Stimulated activated naive CD8-positive, alpha-beta T cell treated with anti-CD3 and anti-CD28 coated beads, Interleukin-15, amount 100 ng/mL, for 72 hours (primary cell): ENCODE data around the gene LCLAT1.
"Not testable (repeated sequence)": the region's sequence is repeated elsewhere in the genome, so short reads cannot be mapped to it uniquely, and the experiment has no call there.

Source experiments
- ATAC-seq: fragments of 150-1000 bp; cut with Tn5 transposase; 2 replicates; pipeline ENCODE4 v1.10.0; 2021; ENCODE audit warnings: mild to moderate bottlenecking, moderate library complexity
- DNase-seq, 2 donors: peaks; one replicate each; pipeline ENCODE4 v3.0.0; 2021 to 2022
- H3K27ac Mint-ChIP-seq, 2 donors: one replicate each; pipeline ENCODE4 v1.8.0; 2022; ENCODE audit warnings: mild to moderate bottlenecking in 2 of 2, mixed read lengths in 2 of 2, moderate library complexity in 2 of 2
- H3K27me3 Mint-ChIP-seq: one replicate; pipeline ENCODE4 v1.8.0; 2022; ENCODE audit warnings: mixed read lengths
- H3K4me1 Mint-ChIP-seq: one replicate; pipeline ENCODE4 v1.8.0; 2022; ENCODE audit warnings: mild to moderate bottlenecking, mixed read lengths
- H3K4me3 Mint-ChIP-seq, 2 donors: one replicate each; pipeline ENCODE4 v1.8.0; 2022; ENCODE audit warnings: mild to moderate bottlenecking in 2 of 2, mixed read lengths in 2 of 2, moderate library complexity in 1 of 2
- H3K9me3 Mint-ChIP-seq, 2 donors: one replicate each; pipeline ENCODE4 v1.8.0; 2022; ENCODE audit warnings: mixed read lengths in 2 of 2

LCLAT1 gene

DNA sequence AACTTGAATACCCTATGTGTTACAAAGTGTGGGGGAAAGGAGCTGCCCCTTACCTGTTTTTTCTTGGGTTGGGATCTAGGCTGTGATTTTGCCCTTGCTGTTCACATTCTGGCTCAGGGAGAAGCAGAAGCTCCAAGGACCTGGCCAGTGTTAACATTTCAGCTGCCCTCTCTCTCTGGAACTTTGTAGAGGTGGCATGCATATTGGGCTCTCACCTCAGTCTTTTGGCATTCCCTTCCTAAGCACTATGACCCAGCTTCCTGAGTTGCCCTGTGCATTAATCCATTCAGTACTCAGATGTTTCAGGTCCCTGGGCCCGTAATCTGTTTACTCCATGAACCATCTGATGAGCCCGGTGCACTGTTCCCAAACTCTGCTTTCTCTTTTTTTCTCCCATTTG, 12.1 kb downstream of the LCLAT1 start:
- H3K27ac Mint-ChIP-seq: peak overlapping the region in 1 of 2 donors; percentile 22
- no peak for DNase-seq
- H3K4me3 Mint-ChIP-seq: no peak overlapping the region
- H3K9me3 Mint-ChIP-seq: no peaks in the 10 kb centered on the region
- H3K27me3 Mint-ChIP-seq: no peaks in the 10 kb centered on the region
- ATAC-seq: no peak
- H3K4me1 Mint-ChIP-seq: peaks cover 76% of the 10 kb centered on the region

DNA sequence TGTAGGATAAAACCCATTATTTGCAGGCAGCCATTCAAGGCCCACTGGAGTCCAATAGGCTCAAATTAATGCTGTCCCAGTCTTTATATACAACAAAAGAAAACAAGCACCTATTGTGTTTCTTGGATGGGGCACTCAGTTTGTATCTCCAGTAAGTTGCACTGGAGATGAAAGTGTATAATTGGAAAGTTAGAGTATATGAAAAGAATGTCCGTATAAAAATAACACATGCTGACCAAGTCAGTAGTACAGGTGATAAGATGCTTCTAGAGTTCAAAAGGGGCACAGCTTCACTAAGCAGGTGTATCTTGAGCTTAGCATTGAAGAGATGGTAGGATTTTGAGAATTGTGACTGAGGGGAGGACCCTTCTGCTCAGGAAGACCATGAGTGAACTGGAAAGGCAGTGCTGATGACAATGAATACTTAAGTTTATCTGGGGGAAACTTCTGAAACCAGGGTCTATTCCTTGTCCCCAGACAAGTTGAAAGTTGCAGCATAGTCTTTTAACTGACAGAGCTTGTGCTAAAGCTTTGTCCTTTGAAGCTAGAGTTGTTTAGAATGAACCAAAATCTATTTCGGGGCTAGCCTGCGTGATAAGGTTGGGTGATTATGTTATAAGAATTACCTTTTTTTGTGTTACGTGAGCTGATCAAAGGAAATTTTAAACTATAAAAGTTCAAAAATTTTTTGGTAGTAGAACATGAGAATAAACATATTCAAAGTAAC, 15.2 kb downstream of the LCLAT1 start:
- ATAC-seq (no peak), DNase-seq (no peak)
- Mint-ChIP-seq H3K27ac (no peak overlapping the region), H3K4me3 (no peak overlapping the region), H3K4me1 (peaks cover 66% of the 10 kb centered on the region), H3K9me3 (no peaks in the 10 kb centered on the region), H3K27me3 (no peaks in the 10 kb centered on the region)

DNA sequence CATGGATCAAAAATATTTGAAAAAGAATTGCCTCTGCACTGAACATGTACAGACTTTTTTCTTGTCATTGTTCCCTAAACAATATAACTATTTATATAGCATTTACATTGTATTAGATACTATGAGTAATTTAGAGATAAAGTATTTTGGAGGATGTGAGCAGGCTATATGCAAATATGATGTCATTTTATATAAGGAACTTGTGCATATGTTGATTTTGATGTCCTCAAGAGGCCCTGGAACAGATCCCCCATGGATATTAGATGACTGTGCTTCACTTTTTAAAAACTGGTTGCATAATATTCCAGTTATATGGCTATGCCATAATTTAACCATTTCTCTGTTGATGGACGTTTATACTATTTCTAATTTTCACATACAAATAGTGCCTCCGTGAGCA, 16.5 kb downstream of the LCLAT1 start:
- Mint-ChIP-seq H3K4me1 (peaks cover 54% of the 10 kb centered on the region), H3K27ac (no peak overlapping the region), H3K27me3 (no peaks in the 10 kb centered on the region), H3K9me3 (no peaks in the 10 kb centered on the region), H3K4me3 (no peak overlapping the region)
- no peak for ATAC-seq
- DNase-seq: no peak

DNA sequence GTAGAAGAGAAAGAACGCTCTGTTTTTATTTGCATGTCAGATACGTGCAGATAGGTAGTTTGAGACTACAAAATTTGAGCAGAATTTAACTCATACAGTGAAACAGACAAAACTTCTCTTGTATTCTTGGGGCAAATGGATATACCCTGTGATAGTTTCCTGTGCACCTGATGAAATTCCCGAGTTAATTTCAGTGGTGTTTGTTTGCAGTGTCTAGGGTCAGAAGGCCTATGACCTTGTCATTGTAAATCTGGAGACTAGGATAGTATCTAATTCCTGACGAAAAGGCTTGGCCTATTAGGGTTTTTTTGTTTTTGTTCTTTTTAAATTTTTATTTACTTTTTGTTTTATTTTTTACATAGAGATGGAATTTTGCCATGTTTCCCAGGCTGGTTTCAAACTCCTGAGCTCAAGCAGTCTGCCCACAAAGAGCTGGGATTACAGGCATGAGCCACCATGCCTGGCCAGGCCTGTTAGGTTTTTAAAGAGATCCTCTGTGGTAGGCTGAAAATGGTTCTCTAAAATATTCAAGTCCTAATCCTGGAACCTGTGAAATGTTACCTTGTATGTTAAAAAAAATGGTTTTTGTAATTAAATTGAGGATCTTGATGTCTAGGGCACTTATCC, 17.6 kb downstream of the LCLAT1 start:
- no peak for DNase-seq
- Mint-ChIP-seq H3K4me1 (peaks cover 54% of the 10 kb centered on the region), H3K4me3 (peak overlapping the region; percentile 63 to 70), H3K27ac (peak overlapping the region; percentile 36 to 91), H3K27me3 (no peaks in the 10 kb centered on the region), H3K9me3 (peaks cover 0 to 8% of the 10 kb centered on the region in 2 donors)
- no peak for ATAC-seq

DNA sequence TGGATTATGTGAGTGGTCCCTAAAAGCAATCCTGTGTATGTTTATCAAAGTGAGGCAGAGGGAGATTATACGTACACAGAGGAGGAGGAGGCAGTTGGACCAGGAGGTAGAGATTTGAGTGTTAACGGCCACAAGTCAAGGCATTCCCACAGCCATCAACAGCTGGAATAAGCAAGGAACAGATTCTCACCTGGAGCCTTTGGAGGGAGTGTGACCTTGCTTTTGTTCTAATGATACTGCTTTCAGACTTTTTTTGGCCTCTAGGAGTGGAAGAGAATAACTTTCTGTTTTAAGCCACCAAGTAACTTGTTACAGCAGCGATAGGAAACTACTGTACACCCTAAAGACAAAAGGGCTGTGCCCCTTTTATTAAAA, 18.1 kb downstream of the LCLAT1 start:
- Mint-ChIP-seq H3K9me3 (peaks cover 0 to 8% of the 10 kb centered on the region in 2 donors), H3K27ac (peak overlapping the region; percentile 36 to 91), H3K4me3 (peak overlapping the region; percentile 63 to 70), H3K4me1 (peaks cover 54% of the 10 kb centered on the region), H3K27me3 (no peaks in the 10 kb centered on the region)
- DNase-seq: no peak
- no peak for ATAC-seq

DNA sequence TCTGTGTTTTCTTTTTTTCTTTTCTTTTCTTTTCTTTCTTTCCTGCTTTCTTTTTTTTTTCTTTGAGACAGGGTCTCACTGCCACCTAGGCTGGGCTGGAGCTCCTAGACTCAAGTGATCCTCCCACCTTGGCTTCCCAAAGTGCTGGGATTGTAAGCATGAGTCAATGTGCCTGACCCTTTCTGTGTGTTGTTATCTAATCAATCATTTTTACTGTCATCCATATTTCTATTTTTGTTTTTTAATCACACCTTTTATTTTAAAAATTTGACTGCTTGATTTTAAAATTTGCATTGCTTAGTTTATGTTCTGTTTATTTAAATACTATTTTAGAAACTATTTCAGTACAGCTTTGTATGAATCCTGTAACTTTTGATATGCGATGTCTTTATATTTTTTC, 19.2 kb downstream of the LCLAT1 start:
- Mint-ChIP-seq H3K27me3 (no peaks in the 10 kb centered on the region), H3K4me3 (peak overlapping the region; percentile 61 to 62), H3K9me3 (peaks cover 0 to 8% of the 10 kb centered on the region in 2 donors), H3K4me1 (peaks cover 49% of the 10 kb centered on the region), H3K27ac (peak overlapping the region in 1 of 2 donors; percentile 81)
- DNase-seq (no peak), ATAC-seq (no peak)

DNA sequence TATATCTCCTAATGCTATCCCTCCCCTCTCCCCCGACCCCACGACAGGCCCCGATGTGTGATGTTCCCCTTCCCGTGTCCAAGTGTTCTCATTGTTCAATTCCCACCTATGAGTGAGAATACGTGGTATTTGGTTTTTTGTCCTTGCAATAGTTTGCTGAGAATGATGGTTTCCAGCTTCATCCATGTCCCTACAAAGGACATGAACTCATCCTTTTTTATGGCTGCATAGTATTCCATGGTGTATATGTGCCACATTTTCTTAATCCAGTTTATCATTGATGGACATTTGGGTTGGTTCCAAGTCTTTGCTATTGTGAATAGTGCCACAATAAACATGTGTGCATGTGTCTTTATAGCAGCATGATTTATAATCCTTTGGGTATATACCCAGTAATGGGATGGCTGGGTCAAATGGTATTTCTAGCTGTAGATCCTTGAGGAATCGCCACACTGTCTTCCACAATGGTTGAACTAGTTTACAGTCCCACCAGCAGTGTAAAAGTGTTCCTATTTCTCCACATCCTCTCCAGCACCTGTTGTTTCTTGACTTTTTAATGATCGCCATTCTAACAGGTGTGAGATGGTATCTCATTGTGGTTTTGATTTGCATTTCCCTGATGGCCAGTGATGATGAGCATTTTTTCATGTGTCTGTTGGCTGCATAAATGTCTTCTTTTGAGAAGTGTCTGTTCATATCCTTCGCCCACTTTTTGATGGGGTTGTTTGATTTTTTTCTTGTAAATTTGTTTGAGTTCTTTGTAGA, 20.2 kb downstream of the LCLAT1 start:
- DNase-seq, H3K27me3 Mint-ChIP-seq, H3K27ac Mint-ChIP-seq, H3K9me3 Mint-ChIP-seq, H3K4me3 Mint-ChIP-seq, ATAC-seq: not testable (repeated sequence)
- H3K4me1 Mint-ChIP-seq: peaks cover 52% of the 10 kb centered on the region

DNA sequence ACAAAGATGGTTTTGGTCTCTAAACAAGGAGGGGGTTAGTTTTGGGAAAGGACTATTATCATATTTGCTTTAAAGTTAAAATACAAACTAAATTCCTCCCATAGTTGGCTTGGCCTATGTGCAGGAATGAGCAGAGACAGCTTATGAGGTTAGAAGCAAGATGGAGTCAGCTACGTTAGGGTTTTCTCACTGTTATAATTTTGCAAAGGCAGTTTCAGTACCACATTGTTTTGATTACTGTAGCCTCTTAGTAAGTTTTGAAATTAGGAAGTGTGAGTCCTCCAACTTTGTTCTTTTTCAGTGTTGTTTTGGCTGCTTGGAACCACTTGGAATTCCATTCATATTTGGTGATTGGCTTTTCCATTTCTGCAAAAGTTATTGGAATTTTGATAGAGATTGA, 23.4 kb downstream of the LCLAT1 start:
- peak overlapping the region in 1 of 2 donors; percentile 85 for H3K27ac Mint-ChIP-seq

DNA sequence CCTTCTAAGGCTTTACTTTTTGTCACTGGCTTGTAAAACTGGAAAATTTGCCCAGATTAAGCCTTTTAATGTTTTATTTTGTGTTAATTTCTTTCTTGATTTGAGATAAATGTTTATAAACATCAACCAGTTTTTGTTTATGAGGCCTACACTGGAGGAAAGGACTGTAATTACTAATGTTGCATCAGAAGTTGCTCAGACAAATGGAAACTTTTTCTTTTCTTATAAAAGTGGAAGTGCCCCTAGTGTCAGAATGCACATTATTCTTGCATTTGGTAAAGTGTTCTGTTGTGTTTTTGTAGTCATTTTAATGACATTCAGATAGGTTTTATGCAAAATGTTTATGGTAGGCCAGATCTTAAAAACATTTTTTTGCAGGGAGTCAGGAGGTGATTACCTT, 25.3 kb downstream of the LCLAT1 start:
- peak; percentile 78 for ATAC-seq
- H3K4me3 Mint-ChIP-seq: peak overlapping the region; percentile 32 to 35
- peaks cover 0 to 8% of the 10 kb centered on the region in 2 donors for H3K9me3 Mint-ChIP-seq
- no peak for DNase-seq
- no peaks in the 10 kb centered on the region for H3K27me3 Mint-ChIP-seq
- H3K27ac Mint-ChIP-seq: peak overlapping the region; percentile 88 to 96
- peaks cover 53% of the 10 kb centered on the region for H3K4me1 Mint-ChIP-seq

More for the DNA sequence above, 23.4 kb downstream of the LCLAT1 start:
- Mint-ChIP-seq H3K9me3 (peaks cover 0 to 8% of the 10 kb centered on the region in 2 donors), H3K4me1 (peaks cover 56% of the 10 kb centered on the region), H3K27me3 (no peaks in the 10 kb centered on the region), H3K4me3 (no peak overlapping the region)
- ATAC-seq (no peak), DNase-seq (no peak)

DNA sequence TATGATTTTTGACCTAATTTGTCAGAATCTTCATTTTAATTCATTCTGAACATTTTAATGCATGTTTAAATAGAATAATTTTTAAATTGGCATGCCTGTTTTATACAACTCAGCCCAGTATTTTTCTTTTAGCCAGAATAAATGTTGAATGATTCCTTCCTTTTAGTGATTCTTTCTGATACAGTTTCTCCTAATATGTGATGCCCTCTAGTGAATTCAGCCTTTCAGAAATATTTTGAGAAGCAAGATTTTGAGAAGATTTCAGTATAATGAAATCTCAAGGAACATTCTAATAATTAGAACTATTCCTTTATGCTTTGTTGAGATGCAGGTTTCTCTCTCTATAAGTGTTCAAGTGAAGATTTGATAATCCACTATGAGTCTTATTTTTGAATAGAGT, 28.5 kb downstream of the LCLAT1 start:
- Mint-ChIP-seq H3K27me3 (no peaks in the 10 kb centered on the region), H3K27ac (no peak overlapping the region), H3K4me3 (no peak overlapping the region), H3K4me1 (peaks cover 41% of the 10 kb centered on the region), H3K9me3 (no peaks in the 10 kb centered on the region)
- ATAC-seq (no peak), DNase-seq (no peak)

DNA sequence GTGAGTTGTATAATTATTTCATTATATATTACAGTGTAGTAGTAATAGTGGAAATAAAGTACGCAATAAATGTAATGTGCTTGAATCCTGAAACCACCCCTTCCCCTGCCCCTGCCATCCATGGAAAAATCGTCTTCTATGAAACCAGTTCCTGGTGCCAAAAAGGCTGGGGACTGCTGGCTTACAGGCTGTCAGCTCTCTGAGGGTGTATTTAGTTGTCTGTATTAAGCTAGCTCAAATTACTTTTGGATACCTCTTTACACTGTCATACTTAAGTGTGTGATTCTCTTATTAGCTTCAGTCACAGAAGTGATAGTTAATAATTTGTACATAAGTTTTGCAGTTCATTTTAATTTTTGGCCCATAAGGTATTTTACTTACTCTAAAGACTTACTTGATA, 29.6 kb downstream of the LCLAT1 start:
- no peaks in the 10 kb centered on the region for H3K9me3 Mint-ChIP-seq
- DNase-seq (no peak), ATAC-seq (no peak)
- peaks cover 47% of the 10 kb centered on the region for H3K4me1 Mint-ChIP-seq
- no peak overlapping the region for H3K27ac Mint-ChIP-seq
- H3K27me3 Mint-ChIP-seq: no peaks in the 10 kb centered on the region
- H3K4me3 Mint-ChIP-seq: no peak overlapping the region

DNA sequence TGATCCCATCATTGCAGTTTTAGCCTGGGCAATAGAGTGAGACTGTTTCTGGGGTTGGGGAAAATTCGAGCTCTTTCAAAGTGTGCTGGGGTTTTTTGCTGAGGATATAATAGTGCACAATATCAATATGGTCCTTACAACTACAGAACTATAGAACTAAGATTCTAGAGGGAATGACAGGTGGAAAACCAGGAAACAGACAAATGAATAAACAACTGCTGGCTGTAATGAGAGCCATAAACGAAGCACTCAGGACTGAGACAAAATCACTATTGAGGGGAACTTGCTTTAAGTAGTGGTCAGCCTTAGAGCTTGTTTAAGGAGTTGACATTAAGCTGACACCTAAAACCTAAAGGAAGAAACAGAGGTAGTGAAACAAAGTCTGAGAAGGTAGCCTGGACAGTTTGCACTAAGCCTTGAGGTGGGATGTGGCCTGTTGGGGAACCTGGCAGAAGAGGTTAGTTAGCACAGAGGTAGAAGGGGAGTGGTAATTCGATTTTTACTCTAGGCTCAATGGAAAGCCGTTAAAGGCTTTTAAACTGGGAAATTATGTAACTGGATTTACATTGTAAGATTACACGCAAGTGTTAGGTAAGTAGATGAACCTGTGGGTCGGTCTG, 33.8 kb downstream of the LCLAT1 start:
- H3K9me3 Mint-ChIP-seq: no peaks in the 10 kb centered on the region
- no peak overlapping the region for H3K4me3 Mint-ChIP-seq
- peak overlapping the region in 1 of 2 donors; percentile 23 for H3K27ac Mint-ChIP-seq
- no peaks in the 10 kb centered on the region for H3K27me3 Mint-ChIP-seq
- no peak for DNase-seq
- H3K4me1 Mint-ChIP-seq: peaks cover 26% of the 10 kb centered on the region
- no peak for ATAC-seq

DNA sequence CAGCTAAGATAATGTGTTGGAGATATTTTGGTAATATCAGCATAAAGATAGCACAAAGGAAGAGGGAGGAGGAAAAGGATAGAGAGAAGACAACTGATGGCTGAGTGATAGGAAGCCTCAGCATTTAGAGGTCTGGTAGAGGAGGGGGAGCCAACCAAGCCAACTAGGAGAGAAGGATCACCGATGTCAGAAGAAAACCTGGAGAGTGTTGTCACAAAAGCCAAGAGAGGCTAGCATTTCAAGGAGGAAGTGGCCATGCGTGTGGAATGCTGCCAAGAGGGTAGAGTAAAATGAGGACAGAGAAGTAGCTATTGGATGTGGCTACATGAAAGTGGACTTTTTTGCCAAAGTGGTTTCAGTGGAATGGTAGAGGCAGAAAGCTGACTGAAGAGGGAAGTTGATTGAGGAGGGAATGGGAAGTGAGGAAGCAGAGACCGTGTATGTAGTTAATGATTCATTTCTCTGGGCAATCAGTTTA, 34.3 kb downstream of the LCLAT1 start:
- H3K27me3 Mint-ChIP-seq: no peaks in the 10 kb centered on the region
- H3K9me3 Mint-ChIP-seq: no peaks in the 10 kb centered on the region
- DNase-seq (no peak), ATAC-seq (no peak)
- peak overlapping the region in 1 of 2 donors; percentile 4 for H3K27ac Mint-ChIP-seq
- H3K4me3 Mint-ChIP-seq: no peak overlapping the region
- peaks cover 29% of the 10 kb centered on the region for H3K4me1 Mint-ChIP-seq

DNA sequence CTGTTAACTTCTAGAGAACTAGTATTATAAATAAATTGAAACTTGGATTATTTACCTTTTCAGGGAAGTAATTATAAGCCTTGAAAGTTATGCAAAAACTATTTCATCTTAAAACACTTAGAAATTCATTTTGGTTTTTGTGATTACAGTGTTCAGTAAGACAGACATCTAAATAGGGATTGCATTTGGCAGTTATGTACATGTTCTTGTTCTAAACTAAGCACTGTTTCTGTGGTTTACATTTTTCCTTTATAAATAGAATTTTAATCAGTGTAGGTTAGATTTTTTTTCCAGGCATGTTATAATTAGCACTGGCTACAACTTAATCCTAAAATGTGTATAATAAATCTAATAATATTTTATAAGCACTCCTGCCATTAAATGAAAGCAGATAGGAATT, 35.0 kb downstream of the LCLAT1 start:
- H3K27ac Mint-ChIP-seq: no peak overlapping the region
- H3K4me1 Mint-ChIP-seq: peaks cover 35% of the 10 kb centered on the region
- H3K4me3 Mint-ChIP-seq: no peak overlapping the region
- ATAC-seq: no peak
- no peaks in the 10 kb centered on the region for H3K27me3 Mint-ChIP-seq
- no peak for DNase-seq
- no peaks in the 10 kb centered on the region for H3K9me3 Mint-ChIP-seq

DNA sequence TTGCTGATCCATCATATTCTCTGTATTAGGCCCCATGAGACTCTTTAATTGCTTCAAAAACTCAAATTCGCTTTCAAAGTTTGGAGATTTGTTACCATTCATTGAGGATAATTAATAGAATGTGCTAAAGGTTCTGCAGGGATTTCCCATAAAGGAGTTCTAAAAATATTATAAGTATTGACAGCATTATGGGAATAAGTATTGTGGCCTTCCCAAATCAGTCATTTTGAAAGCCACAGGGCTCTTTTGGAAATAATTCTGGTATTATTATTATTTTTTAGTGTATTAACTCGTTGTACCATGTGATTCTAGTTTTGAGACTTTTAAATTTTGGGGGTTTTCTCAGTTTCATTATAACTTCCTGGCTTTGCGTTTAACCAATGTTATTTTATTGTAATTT, 37.1 kb downstream of the LCLAT1 start:
- no peak for ATAC-seq
- H3K9me3 Mint-ChIP-seq: no peaks in the 10 kb centered on the region
- peaks cover 51% of the 10 kb centered on the region for H3K4me1 Mint-ChIP-seq
- H3K4me3 Mint-ChIP-seq: no peak overlapping the region
- no peak for DNase-seq
- H3K27ac Mint-ChIP-seq: no peak overlapping the region
- H3K27me3 Mint-ChIP-seq: no peaks in the 10 kb centered on the region
